HFFc6 (cell line): Measurements from ENCODE around the gene PDE12. TPM values are rescaled to one million over a fixed set of nuclear protein-coding genes. Genes with fewer than 3 reads are reported as not detected.
A peak's percentile ranks its signal among the peaks of the same experiment; 100 is the strongest.

Experiments
- DNase-seq: peaks from one replicate; pipeline ENCODE4 v3.0.0-alpha.2; 2018
- H3K27ac Mint-ChIP-seq: 2 replicates; pipeline ENCODE4 v1.8.0; 2020; ENCODE audit warnings: mild to moderate bottlenecking, mixed read lengths
- H3K27me3 Mint-ChIP-seq: 2 replicates; pipeline ENCODE4 v1.8.0; 2021; ENCODE audit warnings: mild to moderate bottlenecking, moderate library complexity, mixed read lengths; ENCODE audit not compliant: insufficient read depth
- H3K36me3 Mint-ChIP-seq: 2 replicates; pipeline ENCODE4 v1.8.0; 2021; ENCODE audit warnings: low read depth, mixed read lengths
- H3K4me1 Mint-ChIP-seq: 2 replicates; pipeline ENCODE4 v1.8.0; 2020; ENCODE audit warnings: low read depth, mixed read lengths
- H3K4me3 Mint-ChIP-seq: 2 replicates; pipeline ENCODE4 v1.8.0; 2020; ENCODE audit warnings: mild to moderate bottlenecking, moderate library complexity, mixed read lengths
- H3K9me3 Mint-ChIP-seq: 2 replicates; pipeline ENCODE4 v1.8.0; 2020; ENCODE audit warnings: mild to moderate bottlenecking, mixed read lengths
- CTCF ChIP-seq: fragments of 200-600 bp; sonication (generic); IDR thresholded peaks from 2 replicates; pipeline ENCODE4 v1.5.0; 2021; ENCODE audit warnings: antibody characterized with exemption, mild to moderate bottlenecking
- total RNA-seq, 6 experiments: library from RNA; stranded (reverse); fragmentation: NEBNext Ultra II Directional; extraction: Animal tissue kit (Norgen Biotek cat#: 25700); gene quantifications; 2 replicates in 1 of 6; 3 replicates in 5 of 6; pipeline ENCODE4 v1.2.3, GENCODE V29; 2021

The PDE12 gene
- total RNA-seq, 6 experiments from 2014 or later, result 17.6 to 21.9 (median 20.8) TPM

DNA sequence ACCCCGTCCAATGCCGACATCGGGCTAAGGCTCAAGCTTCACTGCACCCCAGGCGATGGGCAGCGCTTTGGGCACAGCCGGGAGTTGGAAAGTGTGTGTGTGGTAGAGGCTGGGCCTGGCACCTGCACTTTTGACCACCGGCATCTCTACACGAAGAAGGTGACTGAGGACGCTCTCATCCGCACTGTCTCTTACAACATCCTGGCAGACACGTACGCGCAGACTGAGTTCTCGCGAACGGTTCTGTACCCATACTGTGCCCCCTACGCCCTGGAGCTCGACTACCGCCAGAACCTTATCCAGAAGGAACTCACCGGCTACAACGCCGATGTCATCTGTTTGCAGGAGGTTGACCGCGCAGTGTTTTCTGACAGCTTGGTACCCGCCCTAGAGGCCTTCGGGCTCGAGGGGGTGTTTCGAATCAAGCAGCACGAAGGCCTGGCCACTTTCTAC is 1.0 kb downstream of the PDE12 start:
- no peaks in the 10 kb centered on the region for H3K9me3 Mint-ChIP-seq
- peak; percentile 34 for DNase-seq
- peaks cover 42% of the 10 kb centered on the region for H3K36me3 Mint-ChIP-seq
- H3K4me1 Mint-ChIP-seq, result peaks cover 46% of the 10 kb centered on the region
- H3K27me3 Mint-ChIP-seq, result no peaks in the 10 kb centered on the region; the same call in 1 of the 2 replicates
- no peak for TF ChIP-seq CTCF
- peak overlapping the region; percentile 94 for H3K4me3 Mint-ChIP-seq
- H3K27ac Mint-ChIP-seq, result peak overlapping the region; percentile 98

DNA sequence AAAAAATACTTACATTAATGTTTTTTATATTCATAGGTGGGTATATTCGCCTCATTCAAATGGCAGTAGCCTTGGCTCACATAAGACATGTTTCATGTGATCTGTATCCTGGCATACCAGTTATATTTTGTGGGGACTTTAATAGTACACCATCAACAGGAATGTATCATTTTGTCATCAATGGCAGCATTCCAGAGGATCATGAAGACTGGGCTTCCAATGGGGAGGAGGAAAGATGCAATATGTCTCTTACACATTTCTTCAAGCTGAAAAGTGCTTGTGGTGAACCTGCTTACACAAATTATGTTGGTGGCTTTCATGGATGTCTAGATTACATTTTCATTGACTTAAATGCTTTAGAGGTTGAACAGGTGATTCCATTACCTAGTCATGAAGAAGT is 3.5 kb downstream of the PDE12 start:
- H3K4me1 Mint-ChIP-seq, result peaks cover 46% of the 10 kb centered on the region
- peaks cover 42% of the 10 kb centered on the region for H3K36me3 Mint-ChIP-seq
- DNase-seq, result peak; percentile 31
- H3K9me3 Mint-ChIP-seq, result no peaks in the 10 kb centered on the region
- H3K27me3 Mint-ChIP-seq, result no peaks in the 10 kb centered on the region
- TF ChIP-seq CTCF, result no peak
- H3K27ac Mint-ChIP-seq, result 0 out of 2 replicates have a peak overlapping the region, but pooled peaks have one; percentile 12
- H3K4me3 Mint-ChIP-seq, result peak overlapping the region; percentile 57

GRCh38 chr3:57569859-57570450 is 13.9 kb downstream of the PDE12 start:
- Mint-ChIP-seq H3K4me1 (no peaks in the 10 kb centered on the region), H3K27ac (no peak overlapping the region), H3K4me3 (no peak overlapping the region), H3K9me3 (no peaks in the 10 kb centered on the region), H3K36me3 (peaks cover 23% of the 10 kb centered on the region), H3K27me3 (peaks cover 20% of the 10 kb centered on the region; the same call in 1 of the 2 replicates)
- no peak for DNase-seq
- no peak for TF ChIP-seq CTCF

- Mint-ChIP-seq H3K9me3 (no peaks in the 10 kb centered on the region), H3K27ac (no peak overlapping the region), H3K4me3 (no peak overlapping the region), H3K36me3 (peaks cover 26% of the 10 kb centered on the region), H3K27me3 (peaks cover 20% of the 10 kb centered on the region; the same call in 1 of the 2 replicates), H3K4me1 (peaks cover 5% of the 10 kb centered on the region; the same call in 1 of the 2 replicates)
- DNase-seq, result no peak
- no peak for TF ChIP-seq CTCF
Observed at GRCh38 chr3:57570878-57571277, 14.8 kb downstream of the PDE12 start.

GRCh38 chr3:57572096-57572495 is 16.0 kb downstream of the PDE12 start:
- H3K27me3 Mint-ChIP-seq, result peaks cover 23% of the 10 kb centered on the region; the same call in 1 of the 2 replicates
- no peak for DNase-seq
- TF ChIP-seq CTCF, result no peak
- no peak overlapping the region for H3K4me3 Mint-ChIP-seq
- peaks cover 14% of the 10 kb centered on the region for H3K4me1 Mint-ChIP-seq
- no peaks in the 10 kb centered on the region for H3K9me3 Mint-ChIP-seq
- H3K27ac Mint-ChIP-seq, result no peak overlapping the region
- H3K36me3 Mint-ChIP-seq, result peaks cover 29% of the 10 kb centered on the region
